Measurements from ENCODE around the gene EPHA6.

Gene EPHA6

DNA sequence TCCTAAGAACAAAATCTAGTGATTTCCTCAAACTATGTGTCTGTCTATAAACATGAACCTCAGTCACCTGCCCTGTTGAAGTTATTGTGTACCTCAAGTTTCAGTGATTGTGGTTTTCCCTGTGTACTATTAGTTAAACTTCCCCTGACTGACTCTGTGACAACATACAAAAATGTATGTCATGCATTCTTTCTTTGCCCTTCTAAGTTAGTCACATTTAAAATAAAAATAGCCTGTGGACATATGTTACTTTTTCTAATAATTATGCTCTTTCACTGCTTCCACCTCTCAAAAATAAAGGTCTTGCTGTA, 29.8 kb downstream of the EPHA6 start:
- no peak for DNase-seq (ENCODE audit: low read depth)
- no peak for TF ChIP-seq CTCF (conservative IDR thresholded peaks at IDR 0.05; ENCODE audit: control insufficient read depth, insufficient read depth, low read depth, low read length)
- H3K4me3 ChIP-seq (ENCODE audit: control insufficient read depth, low read depth, low read length): no peak overlapping the region

DNA sequence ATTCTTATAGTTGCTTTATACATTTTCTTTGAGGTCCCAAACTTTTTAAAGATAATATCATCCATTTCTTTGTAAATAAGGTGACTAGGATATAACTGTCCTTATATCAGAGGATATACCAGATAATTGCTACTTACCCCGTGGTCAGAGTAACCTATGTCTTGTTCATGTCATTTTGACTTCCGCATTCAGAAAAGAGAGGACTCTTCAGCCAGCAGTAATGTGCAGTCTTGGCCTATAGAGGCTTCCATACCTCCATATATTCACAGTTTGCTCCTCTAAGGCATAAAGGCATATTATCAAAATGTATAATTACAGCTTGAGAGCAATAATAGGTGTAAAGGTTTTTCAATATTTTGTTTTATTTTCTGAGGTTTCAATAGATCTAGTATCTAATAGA, 38.5 kb downstream of the EPHA6 start:
- no peak overlapping the region for H3K4me3 ChIP-seq (ENCODE audit: control insufficient read depth, low read depth, low read length)
- no peak for DNase-seq (ENCODE audit: low read depth)
- no peak for TF ChIP-seq CTCF (conservative IDR thresholded peaks at IDR 0.05; ENCODE audit: control insufficient read depth, insufficient read depth, low read depth, low read length)

DNA sequence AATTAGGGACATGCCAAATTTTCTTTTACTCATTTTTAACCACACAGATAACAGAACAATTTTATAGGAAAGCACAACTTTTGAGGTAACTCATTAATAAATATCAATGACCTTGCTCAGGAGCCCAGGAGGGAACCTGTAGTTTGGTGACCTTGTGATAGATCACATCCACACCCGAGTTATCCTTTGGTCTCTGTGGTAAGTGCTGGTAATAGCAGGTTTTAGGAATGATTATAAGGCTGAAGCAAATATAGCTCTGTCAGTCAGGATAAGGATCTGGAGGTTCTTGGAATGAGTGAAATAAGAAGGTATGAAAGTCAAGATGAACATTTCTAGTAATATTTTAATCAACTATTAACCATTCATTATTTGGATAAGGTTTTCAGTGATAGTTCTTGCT, 46.5 kb downstream of the EPHA6 start:
- DNase-seq (ENCODE audit: low read depth): no peak
- H3K4me3 ChIP-seq (ENCODE audit: control insufficient read depth, low read depth, low read length): no peak overlapping the region
- TF ChIP-seq CTCF (conservative IDR thresholded peaks at IDR 0.05; ENCODE audit: control insufficient read depth, insufficient read depth, low read depth, low read length): no peak

DNA sequence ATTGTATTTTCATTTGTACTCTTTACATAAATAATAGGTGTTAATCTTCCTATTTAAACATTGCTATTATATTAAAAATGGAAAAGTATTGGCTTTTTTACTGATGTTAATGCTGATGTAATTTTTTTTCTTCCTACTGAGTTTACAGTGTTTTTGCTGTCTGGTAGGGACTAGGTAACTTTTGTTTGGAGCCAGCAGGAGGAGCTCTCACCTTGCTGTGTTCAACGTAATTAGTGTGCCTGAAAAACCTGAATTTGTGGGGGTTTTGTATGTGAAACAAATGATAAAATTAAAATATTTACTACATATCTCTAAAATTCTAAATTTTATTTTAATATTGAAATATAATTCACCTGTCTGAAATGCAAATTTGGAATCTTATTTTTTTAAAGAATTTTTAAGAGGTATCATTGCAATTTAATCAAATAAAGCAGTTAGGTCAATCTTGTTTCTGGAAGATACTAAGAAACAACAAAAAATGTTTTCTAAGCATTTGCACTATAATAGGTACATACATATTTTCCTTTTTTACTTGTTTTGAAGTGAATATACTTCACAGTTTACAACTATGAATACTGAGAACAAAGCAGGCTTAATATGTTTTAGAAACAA, 48.8 kb downstream of the EPHA6 start:
- no peak overlapping the region for H3K4me3 ChIP-seq (ENCODE audit: control insufficient read depth, low read depth, low read length)
- peak; percentile 66 for TF ChIP-seq CTCF (conservative IDR thresholded peaks at IDR 0.05; ENCODE audit: control insufficient read depth, insufficient read depth, low read depth, low read length)
- peak; percentile 41 for DNase-seq (ENCODE audit: low read depth)

GRCh38 chr3:96865605-96866004, 51.2 kb downstream of the EPHA6 start:
- TF ChIP-seq CTCF (conservative IDR thresholded peaks at IDR 0.05; ENCODE audit: control insufficient read depth, insufficient read depth, low read depth, low read length): no peak
- H3K4me3 ChIP-seq (ENCODE audit: control insufficient read depth, low read depth, low read length): no peak overlapping the region
- DNase-seq (ENCODE audit: low read depth): no peak

DNA sequence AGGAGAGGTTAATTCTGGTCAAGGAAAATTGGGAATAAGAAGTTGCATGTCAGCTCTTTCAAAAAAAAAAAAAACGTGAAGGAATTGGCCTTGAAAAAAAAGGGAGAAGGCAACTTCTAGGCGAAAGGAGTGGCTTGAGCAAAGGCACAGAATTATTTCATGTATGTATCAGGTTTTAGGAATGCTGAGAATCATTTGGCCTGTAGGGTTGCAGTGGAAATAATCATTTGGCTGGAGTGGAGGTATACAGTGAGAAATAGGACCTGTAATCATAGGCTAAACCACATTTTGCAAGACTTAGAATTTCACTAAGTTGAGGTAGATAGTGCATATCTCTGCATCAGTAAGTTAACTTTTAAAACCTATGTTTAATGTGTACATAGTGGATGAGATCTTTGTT, 54.9 kb downstream of the EPHA6 start:
- no peak for TF ChIP-seq CTCF (conservative IDR thresholded peaks at IDR 0.05; ENCODE audit: control insufficient read depth, insufficient read depth, low read depth, low read length)
- DNase-seq (ENCODE audit: low read depth): no peak
- H3K4me3 ChIP-seq (ENCODE audit: control insufficient read depth, low read depth, low read length): no peak overlapping the region

DNA sequence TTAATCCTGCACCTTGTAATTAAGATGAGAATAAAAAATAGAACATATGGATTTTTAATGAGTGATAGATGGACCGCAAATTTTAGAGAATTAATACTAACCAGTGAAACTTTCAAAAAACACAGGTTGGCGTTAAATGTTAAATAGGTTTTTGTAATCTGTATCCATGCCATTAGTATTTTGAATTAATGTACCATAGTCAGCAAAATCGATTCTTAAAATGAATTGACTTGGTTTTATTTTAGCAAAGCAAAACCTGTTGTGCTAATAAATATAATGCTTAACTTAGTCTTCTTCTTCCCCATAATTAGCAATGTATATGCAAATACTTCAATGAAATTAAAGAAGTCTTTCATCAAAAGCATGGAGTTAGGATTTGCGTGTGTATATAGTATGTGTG, 63.1 kb downstream of the EPHA6 start:
- H3K4me3 ChIP-seq (ENCODE audit: control insufficient read depth, low read depth, low read length): no peak overlapping the region
- DNase-seq (ENCODE audit: low read depth): no peak
- TF ChIP-seq CTCF (conservative IDR thresholded peaks at IDR 0.05; ENCODE audit: control insufficient read depth, insufficient read depth, low read depth, low read length): no peak

Data from fibroblast of mammary gland (primary cell).